ENCODE measurements around the gene ARHGAP5. TPM values are rescaled to one million over a fixed set of nuclear protein-coding genes. Genes with fewer than 3 reads are reported as not detected.

ARHGAP5 gene
- total RNA-seq, 4 donors from 2014 or later, result 189 to 365 (median 229) TPM

DNA sequence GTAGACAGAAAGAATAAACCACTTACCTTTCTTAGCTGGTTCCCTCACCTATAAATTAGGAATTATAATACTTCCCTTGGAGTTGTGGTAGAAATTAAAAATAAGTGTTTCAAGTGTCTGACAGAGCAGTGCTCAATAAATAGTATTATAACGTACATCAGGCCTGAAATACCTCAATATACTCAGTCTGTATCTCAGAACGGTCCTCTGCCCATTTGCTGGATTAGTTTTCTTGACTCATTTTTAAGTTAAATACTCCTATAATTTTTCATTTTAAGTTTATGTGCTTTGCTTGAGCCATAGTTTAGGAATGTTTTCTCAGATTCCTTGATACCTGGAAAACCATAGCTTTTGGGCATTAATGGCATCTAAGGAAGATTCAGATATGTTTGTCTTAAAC lies 22.4 kb downstream of the ARHGAP5 start:
- no peak overlapping the region for H3K4me3 ChIP-seq (replicated peaks in 1 of 3)
- TF ChIP-seq, protein P1, sequence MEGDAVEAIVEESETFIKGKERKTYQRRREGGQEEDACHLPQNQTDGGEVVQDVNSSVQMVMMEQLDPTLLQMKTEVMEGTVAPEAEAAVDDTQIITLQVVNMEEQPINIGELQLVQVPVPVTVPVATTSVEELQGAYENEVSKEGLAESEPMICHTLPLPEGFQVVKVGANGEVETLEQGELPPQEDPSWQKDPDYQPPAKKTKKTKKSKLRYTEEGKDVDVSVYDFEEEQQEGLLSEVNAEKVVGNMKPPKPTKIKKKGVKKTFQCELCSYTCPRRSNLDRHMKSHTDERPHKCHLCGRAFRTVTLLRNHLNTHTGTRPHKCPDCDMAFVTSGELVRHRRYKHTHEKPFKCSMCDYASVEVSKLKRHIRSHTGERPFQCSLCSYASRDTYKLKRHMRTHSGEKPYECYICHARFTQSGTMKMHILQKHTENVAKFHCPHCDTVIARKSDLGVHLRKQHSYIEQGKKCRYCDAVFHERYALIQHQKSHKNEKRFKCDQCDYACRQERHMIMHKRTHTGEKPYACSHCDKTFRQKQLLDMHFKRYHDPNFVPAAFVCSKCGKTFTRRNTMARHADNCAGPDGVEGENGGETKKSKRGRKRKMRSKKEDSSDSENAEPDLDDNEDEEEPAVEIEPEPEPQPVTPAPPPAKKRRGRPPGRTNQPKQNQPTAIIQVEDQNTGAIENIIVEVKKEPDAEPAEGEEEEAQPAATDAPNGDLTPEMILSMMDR (IDR thresholded peaks at IDR 0.05), result no peak
- TF ChIP-seq POLR2A (IDR thresholded peaks at IDR 0.05), result no peak
- intact Hi-C loops (cut with DNase I), result no loop called here
- H3K36me3 ChIP-seq, result no peaks in the 10 kb centered on the region
- no peaks in the 10 kb centered on the region for H3K27me3 ChIP-seq
- no peak for DNase-seq
- H3K9me3 ChIP-seq, result no peaks in the 10 kb centered on the region
- WGBS, 2 donors, result 97 to 99% methylated on average over 2 of the region's 2 CpGs
- no peak overlapping the region for H3K27ac ChIP-seq
- H3K4me1 ChIP-seq, result peaks cover 12 to 22% of the 10 kb centered on the region in 2 donors

DNA sequence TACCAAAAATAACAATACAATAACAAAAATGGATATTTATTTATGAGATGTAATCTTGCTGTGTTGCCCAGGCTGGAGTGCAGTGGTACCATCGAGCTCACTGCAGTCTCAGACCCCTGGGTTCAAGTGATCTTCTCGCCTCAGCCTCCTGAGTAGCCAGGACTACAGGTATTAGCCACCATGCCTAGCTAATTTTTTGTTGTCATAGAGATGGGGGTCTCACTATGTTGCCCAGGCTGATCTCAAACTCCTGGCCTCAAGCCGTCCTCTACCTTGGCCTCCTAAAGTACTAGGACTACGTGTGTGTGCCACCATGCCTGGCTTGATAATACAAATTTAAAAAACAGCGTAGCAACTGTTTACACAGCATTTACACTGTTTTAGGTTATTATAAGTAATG lies 23.1 kb downstream of the ARHGAP5 start:
- intact Hi-C loops (cut with DNase I), result no loop called here
- no peak for TF ChIP-seq POLR2A (IDR thresholded peaks at IDR 0.05)
- no peaks in the 10 kb centered on the region for H3K9me3 ChIP-seq
- H3K27ac ChIP-seq, result no peak overlapping the region
- DNase-seq, result no peak
- H3K4me1 ChIP-seq, result peaks cover 15 to 27% of the 10 kb centered on the region in 2 donors
- no peak overlapping the region for H3K4me3 ChIP-seq (replicated peaks in 1 of 3)
- WGBS, 2 donors, result 97 to 98% methylated on average over 5 of the region's 5 CpGs
- H3K36me3 ChIP-seq, result no peaks in the 10 kb centered on the region
- no peaks in the 10 kb centered on the region for H3K27me3 ChIP-seq

DNA sequence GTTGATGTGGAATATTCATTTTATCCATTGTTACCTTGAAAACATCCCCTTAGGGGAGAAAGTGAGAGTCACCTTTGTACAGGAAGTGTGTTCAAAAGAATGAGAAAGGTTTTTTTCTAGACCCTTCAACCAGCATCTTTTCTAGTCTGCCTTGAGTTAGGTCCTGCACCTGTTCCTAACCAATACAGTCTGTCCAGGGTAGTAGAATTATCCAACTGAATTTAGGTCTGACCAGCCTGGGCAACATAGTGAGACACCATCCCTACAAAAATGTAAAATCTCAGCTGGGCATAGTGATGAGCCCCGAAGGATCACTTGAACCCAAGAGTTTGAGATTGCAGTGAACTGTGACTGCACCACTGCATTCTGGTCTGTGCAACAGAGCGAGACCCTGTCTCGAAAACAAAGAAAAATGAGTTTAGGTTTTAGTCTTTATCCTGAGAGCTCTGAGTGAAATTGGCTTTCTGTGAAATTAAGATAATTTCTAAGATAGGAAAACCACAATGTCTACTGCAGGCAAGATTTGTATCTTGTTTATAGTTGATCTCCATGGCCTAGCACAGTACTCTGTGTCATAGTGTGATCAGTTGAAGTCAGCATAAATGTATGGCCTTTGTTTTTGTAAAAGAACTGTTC lies 25.2 kb downstream of the ARHGAP5 start:
- Histone ChIP-seq H3K27me3 (no peaks in the 10 kb centered on the region), H3K4me3 (replicated peaks in 1 of 3) (no peak overlapping the region), H3K9me3 (no peaks in the 10 kb centered on the region), H3K36me3 (no peaks in the 10 kb centered on the region), H3K4me1 (peaks cover 15 to 27% of the 10 kb centered on the region in 2 donors), H3K27ac (peak overlapping the region in 1 of 3 donors; percentile 8)
- TF ChIP-seq, protein P1 (IDR thresholded peaks at IDR 0.05), result no peak
- TF ChIP-seq POLR2A (IDR thresholded peaks at IDR 0.05), result no peak
- intact Hi-C loops (cut with DNase I), result no loop called here
- 44 to 47% methylated on average over 3 of the region's 3 CpGs for WGBS, 2 donors
- peak in 1 of 2 donors; percentile 19 for DNase-seq

DNA sequence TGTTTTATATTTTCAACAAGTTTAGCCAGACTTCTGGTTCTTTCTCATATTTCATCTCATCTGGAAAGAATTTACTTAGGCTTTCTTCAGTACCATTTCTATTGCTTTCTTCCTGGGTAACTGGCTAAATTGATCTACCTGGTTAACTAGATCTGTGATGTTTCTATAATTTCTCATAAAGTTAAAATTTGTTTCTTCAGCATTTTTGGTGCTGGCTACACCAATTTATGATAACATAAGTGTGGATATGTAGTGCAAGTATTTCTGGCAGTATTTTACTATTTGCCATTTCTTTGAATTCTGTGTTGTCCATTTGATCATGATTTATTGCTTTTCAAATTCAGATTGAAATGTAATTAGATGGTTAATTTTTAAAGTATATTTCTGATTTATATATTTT lies 25.9 kb downstream of the ARHGAP5 start:
- peaks cover 15 to 27% of the 10 kb centered on the region in 2 donors for H3K4me1 ChIP-seq
- no peak for DNase-seq
- H3K27ac ChIP-seq, result no peak overlapping the region
- H3K9me3 ChIP-seq, result no peaks in the 10 kb centered on the region
- TF ChIP-seq, protein P1 (IDR thresholded peaks at IDR 0.05), result no peak
- TF ChIP-seq POLR2A (IDR thresholded peaks at IDR 0.05), result no peak
- no peaks in the 10 kb centered on the region for H3K36me3 ChIP-seq
- intact Hi-C loops (cut with DNase I), result no loop called here
- no peaks in the 10 kb centered on the region for H3K27me3 ChIP-seq
- H3K4me3 ChIP-seq (replicated peaks in 1 of 3), result no peak overlapping the region

DNA sequence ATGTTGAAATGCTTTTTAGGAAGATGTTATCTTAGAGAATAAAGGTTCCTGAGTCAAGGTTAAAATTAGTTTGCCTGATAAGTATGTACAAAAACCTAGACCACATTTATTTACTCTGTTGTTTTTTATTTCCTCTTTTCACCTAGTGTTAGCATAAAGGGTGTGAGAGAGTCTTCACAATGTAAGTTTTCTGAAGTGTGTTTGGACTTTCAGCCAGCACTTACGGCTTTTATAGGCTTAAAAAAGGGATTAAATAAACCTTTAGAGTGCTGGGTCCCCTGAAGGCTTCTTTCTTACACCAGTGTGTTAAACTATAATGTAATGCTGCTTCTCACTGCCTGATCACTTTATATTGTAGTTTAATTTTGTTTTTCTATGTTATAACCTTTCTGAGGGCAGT lies 27.2 kb downstream of the ARHGAP5 start:
- Histone ChIP-seq H3K4me3 (replicated peaks in 1 of 3) (no peak overlapping the region), H3K9me3 (no peaks in the 10 kb centered on the region), H3K4me1 (peaks cover 15 to 27% of the 10 kb centered on the region in 2 donors), H3K27ac (no peak overlapping the region), H3K27me3 (no peaks in the 10 kb centered on the region), H3K36me3 (no peaks in the 10 kb centered on the region)
- intact Hi-C loops (cut with DNase I), result no loop called here
- no peak for DNase-seq
- TF ChIP-seq, protein P1 (IDR thresholded peaks at IDR 0.05), result no peak
- 69 to 72% methylated on average over 1 of the region's 1 CpG for WGBS, 2 donors
